GM18909 (cell line): ENCODE data around the gene MYADML2.

ENCODE experiments used
- ATAC-seq: cut with Tn5 transposase; IDR thresholded peaks from one replicate; pipeline ENCODE4 v1.9.1; 2021; ENCODE audit warnings: mild to moderate bottlenecking; ENCODE audit not compliant: unreplicated experiment, poor library complexity

The MYADML2 gene

GRCh38 chr17:81913394-81914102, 33.5 kb downstream of the MYADML2 start:
- no peak for ATAC-seq

GRCh38 chr17:81912441-81913309, 34.4 kb downstream of the MYADML2 start:
- no peak for ATAC-seq

DNA sequence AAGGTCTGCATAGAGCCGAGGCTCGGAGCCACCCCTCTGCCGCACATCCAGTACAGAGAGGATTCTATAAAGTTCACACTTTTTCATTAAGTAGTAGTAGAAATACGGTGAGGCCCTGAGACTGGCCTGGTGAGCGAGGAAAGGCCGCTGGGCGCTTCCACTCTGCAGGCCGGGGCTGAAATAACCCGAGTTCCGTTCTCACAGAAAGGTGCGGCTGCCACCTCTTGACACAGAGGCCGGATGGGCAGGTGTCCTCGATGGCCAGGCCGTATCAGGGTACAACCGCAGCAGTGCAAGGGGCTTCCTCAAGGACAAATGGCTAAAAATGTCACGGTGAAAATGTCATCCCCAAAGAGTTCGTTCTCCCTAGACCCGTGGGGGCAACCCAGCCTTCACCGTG, 35.1 kb downstream of the MYADML2 start:
- no peak for ATAC-seq

DNA sequence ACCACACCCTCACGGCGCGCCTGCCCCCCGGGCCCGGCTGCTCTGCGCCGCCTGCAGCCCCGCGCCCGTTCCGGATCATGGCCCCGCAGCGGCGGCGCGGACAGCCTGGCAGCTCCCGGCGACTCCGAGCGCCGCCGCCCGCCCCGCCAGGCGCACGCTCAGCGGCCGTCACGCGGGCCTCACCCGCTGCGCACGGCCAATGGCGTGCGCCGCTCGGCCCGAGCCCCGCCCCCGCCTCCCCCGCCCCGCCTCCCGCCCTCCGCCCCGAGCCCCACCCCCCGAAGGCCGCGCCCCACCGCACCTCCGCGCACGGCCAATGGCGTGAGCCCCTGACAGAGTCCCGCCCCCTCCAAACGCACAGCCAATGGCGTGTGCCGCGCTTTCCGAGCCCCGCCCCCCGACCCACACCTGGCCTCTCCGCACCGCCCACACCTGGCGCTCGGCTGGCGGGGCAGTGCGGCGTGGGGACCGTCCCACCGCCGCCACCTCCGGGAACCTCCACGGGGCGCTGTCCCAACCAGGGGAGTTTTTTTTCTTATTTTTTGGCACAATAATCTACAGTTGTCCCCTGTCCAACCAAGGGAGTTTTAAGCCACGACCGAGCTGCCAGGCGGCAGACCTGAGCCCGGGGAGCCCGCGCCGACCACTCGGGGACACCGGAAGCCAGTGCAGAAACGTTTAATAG, 35.6 kb downstream of the MYADML2 start, which contains the start of gene PCYT2:
TSS of gene PCYT2 (minus strand) at position 123 of the 685 bp plus-strand sequence. CDS start at position 79, 44 bp downstream.
- peak; percentile 73 for ATAC-seq

GRCh38 chr17:81910840-81911276, 36.2 kb downstream of the MYADML2 start:
- peak; percentile 34 for ATAC-seq

DNA sequence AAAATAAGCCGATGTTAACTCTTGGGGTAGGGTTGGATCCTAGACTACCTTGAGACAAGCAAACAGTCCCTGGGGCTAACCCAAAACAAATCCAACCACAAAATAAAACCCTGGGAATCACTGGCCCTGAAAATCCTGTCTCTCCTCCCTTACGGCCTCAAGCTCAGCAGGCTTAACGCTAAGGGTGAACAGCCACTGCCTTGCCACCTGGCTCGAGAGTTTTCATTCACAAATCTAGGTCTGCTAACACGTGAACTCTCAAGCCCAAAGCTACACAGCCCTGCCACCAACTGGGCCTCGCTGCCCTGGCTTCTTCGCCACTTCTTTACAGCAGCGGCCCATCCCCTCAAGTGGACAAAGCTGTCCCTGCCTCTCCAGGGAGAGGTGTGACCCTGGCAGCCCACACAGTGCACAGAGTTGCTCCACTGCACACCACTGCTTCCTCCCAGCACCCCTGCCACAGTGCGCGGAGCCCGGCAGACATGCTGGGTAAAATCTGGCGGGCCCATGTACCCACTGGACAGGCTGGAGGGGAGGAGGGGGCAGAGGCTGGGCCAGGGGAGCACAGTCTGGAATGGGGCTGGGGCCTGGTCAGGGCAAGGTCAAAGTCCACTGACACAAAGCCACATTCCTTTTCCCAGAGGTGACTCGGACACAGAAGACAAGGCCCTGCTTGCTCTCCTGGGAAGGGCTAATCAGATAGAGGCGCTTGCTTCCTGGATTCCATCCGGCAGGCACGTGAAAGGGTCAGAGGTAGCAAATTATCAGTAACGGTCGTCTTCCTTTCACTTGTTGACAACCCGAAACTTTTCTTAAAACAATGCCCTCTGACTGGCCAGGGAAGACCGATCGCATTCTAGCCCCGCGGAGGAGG, 36.8 kb downstream of the MYADML2 start:
- no peak for ATAC-seq

DNA sequence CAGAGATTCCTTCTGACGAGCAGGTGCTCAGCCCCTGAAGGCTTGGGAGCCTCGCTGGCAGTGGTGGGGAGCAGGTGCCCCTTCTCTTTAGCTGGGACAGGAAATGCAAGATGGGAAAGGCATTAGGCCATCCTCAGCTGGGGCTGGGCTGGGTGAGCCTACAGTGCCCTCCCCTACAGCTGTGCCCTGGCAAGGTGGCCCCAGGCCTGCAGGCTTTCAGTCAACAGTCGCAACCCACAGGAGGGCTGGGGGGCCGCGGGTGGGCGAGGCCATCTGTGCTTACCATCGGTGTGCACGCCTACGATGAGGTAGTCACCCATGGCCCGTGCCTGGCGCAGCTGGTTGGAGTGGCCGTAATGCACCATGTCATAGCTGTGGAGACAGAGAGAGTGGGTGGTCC, 37.8 kb downstream of the MYADML2 start:
- ATAC-seq = no peak

DNA sequence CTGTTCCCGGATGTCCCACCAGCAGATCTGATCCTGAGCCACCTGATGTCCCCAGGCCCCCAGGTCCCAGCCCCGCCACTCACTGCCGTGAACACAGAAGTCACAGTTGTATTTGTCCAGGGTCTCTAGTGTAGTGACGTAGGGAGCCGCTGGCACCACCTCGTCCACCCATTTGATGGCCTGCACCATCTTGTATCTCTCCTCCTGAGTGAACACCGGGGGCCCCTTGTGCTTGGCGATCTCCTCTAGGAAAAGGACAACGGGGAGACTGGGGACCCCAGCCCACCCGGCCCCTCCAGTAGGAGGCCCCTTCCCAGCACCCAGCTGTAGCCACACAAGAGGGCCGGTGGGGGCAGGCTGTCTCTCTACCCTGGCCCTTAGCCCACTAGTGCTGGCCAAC, 38.2 kb downstream of the MYADML2 start:
- ATAC-seq = no peak

GRCh38 chr17:81907219-81908145, 39.6 kb downstream of the MYADML2 start:
- no peak for ATAC-seq

DNA sequence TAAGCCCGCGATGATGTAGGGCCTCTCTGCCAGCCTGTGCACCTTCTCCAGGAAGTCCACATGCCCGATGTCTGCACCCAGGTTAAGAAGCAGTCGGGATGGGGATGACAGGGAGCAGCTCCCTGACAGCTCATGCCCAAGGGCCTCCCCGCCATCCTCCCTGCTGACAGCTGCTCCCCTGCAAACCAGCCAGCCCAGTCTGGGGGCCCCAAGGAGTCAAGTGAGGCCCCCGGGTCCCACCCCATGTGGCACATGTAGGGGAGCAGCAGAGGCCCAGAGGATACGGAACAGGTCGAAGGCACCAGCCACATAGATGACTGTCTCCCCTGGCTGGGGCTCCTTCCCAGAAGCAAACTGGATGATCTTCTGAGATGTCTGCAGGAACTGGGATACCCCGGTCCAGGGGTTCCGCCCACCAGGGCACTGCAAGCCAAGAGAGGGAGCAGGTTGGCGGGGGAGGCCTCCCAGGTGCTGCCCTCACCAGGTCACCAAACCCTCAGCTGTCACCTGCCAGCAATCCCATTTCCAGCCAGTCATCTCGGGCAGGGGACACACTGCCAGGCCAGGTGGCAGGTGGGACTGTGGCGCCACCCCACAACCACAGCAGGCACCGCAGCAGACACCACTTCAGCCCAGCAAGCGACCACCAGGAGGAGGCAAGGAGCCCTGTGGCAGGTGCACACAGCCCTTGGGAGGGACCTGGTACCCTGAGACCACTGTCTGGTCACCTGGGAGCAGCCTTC, 40.4 kb downstream of the MYADML2 start:
- no peak for ATAC-seq

DNA sequence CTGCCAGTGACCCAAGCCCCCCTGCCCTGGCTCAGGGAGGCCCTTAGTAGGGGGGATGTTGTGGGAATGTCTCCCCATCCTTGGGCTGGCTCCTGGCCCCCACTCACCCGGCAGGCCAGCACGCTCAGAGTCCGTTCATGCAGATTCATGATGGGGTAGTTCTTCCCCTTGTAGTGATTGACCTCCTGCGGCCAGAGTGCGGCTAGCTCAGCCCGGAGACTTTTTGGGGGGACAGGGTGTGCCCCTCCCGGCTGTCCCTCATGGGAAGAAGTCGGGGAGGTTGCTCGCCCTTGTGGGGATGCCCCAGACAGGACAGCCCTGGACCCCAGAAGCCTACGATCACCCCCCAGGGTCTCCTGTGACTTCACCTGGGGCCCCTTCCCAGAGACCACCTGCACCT, 41.0 kb downstream of the MYADML2 start:
- no peak for ATAC-seq

DNA sequence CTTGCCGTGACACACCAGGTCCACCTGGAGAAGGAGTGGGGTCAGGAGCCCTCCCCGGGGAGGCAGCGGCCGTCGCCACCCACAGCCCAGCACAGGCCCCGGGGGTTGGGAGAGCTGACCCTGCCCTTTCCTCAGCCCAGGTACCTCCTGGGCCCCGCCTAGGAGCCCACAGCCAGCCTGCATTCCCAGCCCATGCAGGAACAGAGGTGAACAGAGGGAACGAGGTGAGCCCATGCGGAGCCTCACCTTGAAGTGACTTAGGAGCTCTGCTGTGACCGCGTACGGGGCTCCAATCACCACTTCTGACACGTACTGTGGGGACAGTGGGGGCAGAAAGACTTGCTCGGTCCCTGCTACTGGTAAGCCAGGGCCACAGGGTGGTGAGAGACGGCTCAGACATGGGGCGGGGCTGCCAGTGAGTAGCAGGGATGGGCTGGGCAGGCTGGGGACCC, 41.6 kb downstream of the MYADML2 start:
- no peak for ATAC-seq

GRCh38 chr17:81904600-81905423, 42.2 kb downstream of the MYADML2 start:
- ATAC-seq = no peak

- ATAC-seq = no peak
Observed at GRCh38 chr17:81903896-81904599, 43.0 kb downstream of the MYADML2 start.

- no peak for ATAC-seq
Observed at GRCh38 chr17:81903415-81903831, 43.6 kb downstream of the MYADML2 start.

DNA sequence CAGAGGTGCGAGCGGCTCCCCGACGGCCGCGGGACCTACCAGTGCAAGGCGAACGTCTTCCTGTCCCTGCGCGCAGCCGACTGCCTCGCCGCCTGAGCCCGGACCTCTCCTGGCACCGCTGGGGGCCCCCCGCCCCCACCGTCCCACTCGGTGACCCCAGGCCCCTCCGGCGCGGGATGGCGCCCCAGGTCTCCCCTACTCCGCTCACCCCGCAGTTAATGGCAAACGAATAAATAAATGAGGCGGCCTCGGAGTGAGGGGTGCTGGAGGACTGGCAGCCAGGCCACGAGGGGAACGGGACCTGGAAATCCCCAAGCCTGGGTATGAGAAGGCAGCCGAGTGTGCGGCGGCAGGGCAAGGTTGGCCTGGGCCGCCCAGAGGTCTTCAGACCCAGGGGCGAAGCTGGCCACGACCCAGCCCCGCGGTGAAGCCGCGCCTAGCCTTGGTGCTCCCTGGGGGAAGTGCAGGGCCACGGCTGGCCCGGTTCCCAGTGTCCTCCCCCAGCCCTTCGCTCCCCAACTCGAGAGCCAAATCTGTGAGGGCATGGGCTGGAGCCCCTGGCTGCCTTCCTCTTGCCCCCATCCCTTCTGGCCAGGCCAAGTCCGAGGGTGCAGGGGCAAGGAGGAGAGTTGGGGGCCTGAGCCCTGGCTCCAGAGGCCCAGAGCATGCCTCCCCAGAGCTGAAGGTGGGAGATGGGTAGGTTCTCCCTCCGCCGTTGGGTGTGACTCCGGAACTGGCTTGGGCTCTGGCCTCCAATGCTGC, 44.2 kb downstream of the MYADML2 start:
- no peak for ATAC-seq
